Measurements from ENCODE around the gene MKNK1.

MKNK1 gene

GRCh38 chr1:46536527-46536926, 67.5 kb downstream of the MKNK1 start:
- no peak for DNase-seq

- DNase-seq = no peak
Measured at GRCh38 chr1:46535063-46535462, 69.0 kb downstream of the MKNK1 start.

GRCh38 chr1:46533179-46533864, 70.7 kb downstream of the MKNK1 start:
- peak; percentile 67 for DNase-seq

- DNase-seq = peak; percentile 76
Measured at GRCh38 chr1:46532498-46533178, 71.4 kb downstream of the MKNK1 start.

- no peak for DNase-seq
Measured at GRCh38 chr1:46532095-46532494, 72.0 kb downstream of the MKNK1 start.

GRCh38 chr1:46530791-46531409, 73.2 kb downstream of the MKNK1 start:
- DNase-seq = no peak

- DNase-seq = no peak
Measured at GRCh38 chr1:46530311-46530710, 73.8 kb downstream of the MKNK1 start.

- no peak for DNase-seq
Measured at GRCh38 chr1:46529031-46529630, 74.9 kb downstream of the MKNK1 start.

- no peak for DNase-seq
Measured at GRCh38 chr1:46528297-46528955, 75.6 kb downstream of the MKNK1 start.

GRCh38 chr1:46527474-46528296, 76.4 kb downstream of the MKNK1 start:
- peak; percentile 75 for DNase-seq

GRCh38 chr1:46526691-46527291, 77.3 kb downstream of the MKNK1 start:
- DNase-seq = no peak

- no peak for DNase-seq
Measured at GRCh38 chr1:46526013-46526690, 77.9 kb downstream of the MKNK1 start.

GRCh38 chr1:46525253-46525983, 78.7 kb downstream of the MKNK1 start:
- DNase-seq = no peak

- DNase-seq = no peak
Measured at GRCh38 chr1:46524843-46525242, 79.2 kb downstream of the MKNK1 start.

GRCh38 chr1:46523496-46524353, 80.3 kb downstream of the MKNK1 start:
- no peak for DNase-seq

GRCh38 chr1:46522969-46523320, 81.1 kb downstream of the MKNK1 start:
- no peak for DNase-seq

- no peak for DNase-seq
Measured at GRCh38 chr1:46522184-46522968, 81.7 kb downstream of the MKNK1 start.

GRCh38 chr1:46521414-46521813, 82.7 kb downstream of the MKNK1 start:
- no peak for DNase-seq

All from right hindlimb (tissue), 1 donor.